GM18526 (cell line): ENCODE measurements around the gene KCNJ6.

Experiments
- POLR2A ChIP-seq: IDR thresholded peaks from 3 replicates; pipeline ENCODE4 v1.6.1; 2011; ENCODE audit not compliant: insufficient read length; ENCODE audit errors: extremely low read depth

Gene KCNJ6

DNA sequence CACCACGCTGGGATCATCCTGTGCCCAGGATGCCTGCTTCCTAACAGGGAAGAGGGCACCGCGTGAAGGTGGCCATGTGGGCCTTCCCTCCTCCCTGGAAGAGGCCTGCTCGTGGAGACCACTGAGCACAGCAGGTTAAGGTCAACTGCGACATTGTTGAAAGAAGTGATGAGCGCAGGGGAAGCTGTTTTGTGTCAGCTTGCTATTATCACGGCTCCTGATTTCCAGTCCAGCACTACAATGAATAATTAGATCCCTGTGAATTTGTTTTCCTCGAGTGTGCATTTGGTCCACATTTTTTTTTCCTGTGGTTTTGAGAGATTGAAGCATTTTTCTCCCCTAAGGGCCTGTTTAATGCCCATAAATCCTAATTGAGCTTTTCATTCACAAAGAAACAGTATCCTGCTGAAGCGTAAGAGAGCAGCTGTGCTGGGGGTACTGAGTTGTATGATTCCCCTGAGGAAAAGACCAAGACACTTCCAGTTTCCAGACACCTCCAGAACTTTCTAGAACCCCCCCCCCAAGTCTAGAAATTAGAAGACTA, 204.9 kb downstream of the KCNJ6 start:
- no peak for TF ChIP-seq POLR2A

DNA sequence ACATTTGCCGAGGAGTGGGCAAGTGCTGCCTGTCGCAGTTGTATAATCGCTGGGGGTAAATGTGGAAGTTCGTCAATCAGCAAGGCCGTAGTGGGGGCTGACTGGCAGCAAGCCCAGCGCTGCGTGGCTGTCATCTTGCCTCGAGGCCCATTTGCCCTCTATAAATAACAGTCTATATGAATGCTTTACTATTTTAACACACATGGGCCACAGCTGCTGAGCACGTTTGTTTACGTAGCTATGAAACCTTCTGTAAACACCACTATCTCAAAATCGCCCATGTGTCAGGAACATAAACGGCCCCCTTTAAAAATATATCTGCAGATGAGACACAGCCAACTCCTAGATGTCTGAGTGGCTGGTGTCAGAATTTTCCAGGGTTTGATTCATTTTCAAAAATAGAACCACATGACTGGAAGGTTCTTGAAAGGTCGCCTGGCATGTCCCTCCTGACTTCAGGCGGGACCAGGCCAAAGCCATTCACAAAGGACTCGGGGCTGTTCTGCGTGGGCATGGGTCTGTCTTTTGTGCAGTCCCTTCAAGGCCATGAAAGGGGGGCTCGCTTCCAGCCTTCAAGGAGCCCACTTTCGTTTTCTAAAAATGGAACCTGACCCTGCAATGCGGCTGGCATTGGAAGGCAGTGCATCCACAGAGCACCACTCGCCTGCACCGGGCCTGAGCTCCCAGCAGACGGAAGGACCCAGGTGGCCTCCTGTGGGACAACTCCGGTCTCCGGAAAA, 205.5 kb downstream of the KCNJ6 start:
- no peak for TF ChIP-seq POLR2A

DNA sequence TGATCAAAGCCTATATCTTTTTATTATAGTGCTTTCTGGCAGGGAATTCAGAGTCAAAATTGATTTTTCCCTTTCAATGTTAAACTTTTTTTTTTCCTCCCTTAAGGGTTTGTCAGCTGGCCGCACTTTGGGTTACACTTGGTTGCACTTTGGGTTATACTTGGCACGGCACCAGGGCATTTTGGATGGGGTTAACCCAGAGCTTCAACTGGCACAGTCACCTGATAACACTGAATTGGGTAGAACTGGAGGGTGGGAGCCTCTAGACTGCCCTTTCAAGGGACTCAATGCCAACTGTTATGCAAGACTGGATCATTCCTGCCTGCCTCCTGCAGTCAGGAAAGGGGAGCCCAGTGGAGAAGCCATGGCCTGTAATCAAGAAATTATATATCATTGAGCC, 211.5 kb downstream of the KCNJ6 start:
- TF ChIP-seq POLR2A, result no peak

DNA sequence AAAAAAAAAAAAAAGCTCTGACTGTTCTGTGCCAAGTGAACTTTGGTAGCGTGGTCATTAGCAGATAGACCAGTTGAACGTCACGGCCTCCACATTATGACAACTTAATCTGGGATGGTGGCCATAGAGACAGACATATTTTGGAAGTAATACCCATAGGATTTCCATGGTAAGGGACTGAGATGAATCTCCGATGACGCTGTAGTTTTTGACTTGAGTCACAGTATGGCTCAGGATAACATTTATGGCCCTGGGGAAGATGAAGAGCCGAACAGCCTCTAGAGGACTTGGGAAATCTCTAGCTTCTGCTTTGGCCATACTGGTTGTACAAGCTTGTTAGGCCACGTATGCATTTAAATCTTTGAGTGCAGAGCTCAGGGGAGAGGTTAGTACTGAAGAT, 214.0 kb downstream of the KCNJ6 start:
- no peak for TF ChIP-seq POLR2A

DNA sequence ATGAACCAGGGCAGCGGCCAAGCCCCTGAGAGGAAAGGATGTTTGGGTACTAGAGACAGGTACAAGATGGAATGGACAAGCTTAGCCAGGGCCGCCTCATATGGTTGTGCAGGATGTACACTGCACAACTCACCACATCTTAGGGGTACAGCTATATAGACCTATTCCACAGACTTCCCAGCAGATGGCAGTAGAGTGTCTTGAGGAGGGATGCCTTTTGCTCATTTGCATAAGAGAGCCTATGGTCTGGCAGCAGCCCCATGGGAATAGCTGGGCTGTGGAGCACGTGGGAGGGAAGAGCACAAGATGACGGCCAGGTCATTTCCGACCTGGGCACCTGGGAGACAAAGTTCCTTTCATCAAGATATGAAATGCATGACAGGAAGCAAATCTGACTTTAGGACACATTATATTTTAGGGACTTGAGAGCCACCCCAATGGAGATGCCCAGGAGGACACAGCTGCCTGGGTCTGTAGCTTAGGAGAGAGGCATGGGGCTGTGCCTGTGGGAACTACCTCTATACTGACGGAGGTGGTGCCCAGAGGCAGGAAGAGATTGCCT, 215.5 kb downstream of the KCNJ6 start:
- TF ChIP-seq POLR2A, result no peak

DNA sequence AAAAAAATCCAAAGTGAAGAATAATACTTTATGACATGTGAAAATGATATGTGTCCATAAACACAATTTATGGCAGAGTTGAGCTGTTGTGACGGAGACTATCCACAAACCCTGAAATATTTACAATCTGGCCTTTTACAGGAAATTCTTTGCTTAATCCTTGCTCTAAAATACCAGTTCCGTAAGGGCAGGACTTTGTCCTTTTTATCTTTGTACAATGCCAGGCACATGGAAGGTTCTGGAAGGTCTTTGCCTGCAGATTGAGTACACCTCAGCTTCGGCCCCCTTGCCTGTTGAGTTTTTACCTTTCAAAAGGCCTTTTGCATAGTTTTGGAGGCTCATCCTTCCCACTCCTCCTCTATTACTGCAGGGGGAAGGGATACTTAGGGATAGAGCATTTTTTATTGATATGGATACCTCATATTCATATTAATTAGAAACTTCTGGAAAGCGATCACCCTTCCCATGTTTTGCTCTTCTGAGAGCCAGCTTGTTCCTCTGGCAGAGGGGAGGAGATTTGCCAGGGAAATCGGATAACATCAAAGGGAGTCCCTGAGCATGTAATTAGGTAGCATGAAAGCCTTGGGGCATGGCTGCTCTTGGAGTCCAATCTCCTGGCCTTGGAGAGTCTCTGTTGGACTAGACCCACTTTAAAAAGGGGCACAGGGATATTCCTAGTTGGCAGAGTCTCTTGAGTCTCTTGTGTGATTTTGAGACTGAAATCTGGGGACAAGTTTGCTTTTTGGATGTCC, 217.1 kb downstream of the KCNJ6 start:
- TF ChIP-seq POLR2A, result no peak

DNA sequence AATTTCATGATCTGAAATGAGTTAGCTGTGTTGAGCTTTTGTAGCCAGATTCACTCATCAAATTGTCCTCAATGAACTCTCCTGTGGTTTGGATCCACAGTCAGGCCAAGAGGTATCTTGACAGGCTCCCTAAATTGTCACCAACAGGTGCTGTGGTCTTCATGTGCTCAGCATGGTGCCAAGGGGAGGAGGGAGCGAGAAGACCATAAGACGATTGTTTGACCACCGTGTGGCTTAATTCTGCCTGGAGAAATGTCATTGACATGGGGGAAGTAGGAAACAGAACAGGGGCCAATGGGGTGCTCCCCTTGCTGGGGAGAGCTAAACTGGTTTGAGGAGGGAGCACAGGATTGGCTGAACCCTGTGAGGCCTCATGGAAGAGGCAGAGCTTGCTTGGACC, 219.3 kb downstream of the KCNJ6 start:
- TF ChIP-seq POLR2A, result no peak

DNA sequence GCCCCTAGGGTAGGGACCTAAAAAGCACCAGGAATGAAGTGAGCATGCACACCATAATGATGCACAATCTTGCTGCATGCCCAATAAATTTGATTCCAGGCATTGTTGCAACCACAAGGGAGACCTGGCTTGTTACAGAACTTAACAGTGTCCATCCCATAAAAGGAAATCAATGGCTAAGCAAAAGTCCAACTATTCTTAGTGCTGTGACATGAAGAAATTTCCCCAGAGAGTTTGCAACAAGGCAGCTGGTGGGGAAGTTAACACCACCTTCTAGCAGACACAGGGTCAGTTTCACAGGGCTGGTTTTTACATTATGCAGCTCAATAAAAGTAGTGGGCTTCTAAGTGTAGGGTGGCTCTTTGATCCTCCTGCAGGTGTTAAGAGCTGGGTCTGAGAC, 221.1 kb downstream of the KCNJ6 start:
- no peak for TF ChIP-seq POLR2A

DNA sequence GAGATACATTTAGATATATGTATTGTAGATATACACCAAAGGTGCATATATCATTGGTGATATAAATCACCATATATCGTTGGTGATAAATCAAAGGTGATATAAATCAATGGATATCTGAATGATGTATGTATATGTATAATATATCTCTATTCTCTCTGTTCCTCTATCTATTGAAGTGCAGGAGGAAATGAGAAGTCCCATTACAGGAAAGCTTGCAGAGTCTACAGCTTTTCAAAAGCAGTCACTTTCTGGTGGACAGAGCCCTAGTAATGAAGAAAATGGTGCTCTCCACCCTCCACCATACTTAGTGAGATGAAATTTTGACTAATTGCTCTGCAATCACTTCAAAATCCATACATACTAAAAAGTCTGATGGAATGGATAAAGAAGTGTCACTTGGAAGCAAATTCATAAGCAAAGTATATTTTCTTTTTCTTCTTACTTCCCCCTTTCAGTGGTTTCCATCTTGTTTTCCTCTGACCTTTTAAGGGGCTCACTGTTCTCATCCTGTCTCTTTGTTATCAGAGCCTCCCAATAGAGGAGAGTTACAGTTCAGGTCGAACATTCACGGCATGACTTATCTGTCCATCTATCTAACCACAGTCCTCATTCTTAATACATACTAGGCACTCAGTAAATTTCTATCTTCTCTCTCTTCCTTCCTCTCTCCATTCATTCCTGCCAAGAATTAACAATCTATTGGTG, 227.2 kb downstream of the KCNJ6 start:
- TF ChIP-seq POLR2A, result no peak

DNA sequence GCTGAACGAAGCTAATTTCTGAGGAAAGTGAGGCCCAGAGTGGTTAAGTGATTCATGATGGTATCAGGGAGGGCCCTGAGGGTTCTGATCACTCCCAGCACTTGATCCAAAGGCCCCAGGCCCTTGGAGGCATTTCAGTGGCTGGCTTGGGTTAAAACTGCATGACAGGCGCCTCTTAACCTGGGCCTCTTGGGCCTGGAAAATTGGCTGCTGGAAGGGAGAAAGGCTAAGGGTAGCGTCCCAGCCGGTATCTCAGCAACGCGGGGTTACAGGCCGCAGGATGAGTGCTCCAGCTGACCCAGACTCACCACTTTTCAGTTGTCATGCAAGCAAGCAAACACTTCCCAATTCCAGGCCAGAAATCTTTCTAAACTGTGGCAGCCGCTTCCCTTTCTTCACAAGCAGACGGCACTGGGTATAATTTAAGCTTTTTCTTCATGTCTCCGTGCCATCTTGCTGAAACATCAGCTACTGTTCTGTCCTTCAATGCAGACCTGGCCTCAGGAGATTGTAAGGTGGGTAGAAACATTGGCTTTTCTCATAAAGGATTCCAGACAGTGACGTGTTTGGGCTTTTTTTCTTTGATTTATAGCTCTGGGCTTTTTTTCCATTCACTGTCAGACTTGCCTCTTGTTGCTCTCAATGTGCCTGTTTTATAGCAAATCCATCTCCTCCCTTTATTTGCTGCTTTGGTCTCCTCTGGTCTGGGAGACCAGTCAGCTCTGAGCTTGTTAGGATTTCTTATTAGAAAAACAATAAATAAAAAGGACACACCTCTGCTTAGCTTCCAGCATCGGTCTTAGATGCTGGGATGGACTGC, 229.1 kb downstream of the KCNJ6 start:
- no peak for TF ChIP-seq POLR2A

DNA sequence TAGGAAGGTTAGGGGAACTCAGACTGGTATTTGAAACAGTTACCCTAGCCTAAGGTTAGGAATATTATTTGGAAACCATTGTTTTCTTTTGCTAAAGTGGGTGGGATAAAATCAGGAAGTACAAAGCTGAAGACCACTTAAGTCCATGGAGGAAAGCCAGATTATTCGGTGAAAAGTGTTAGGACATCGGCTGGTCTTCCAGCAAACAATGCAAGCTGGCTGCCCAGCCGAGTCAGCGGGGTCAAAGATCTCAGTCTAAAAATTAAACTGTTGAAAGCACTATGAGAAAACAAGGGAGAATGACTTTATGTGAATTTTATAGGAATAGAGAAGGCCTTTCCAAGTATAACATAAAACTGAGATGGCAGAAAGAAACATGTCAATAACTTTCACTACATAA, 231.7 kb downstream of the KCNJ6 start:
- no peak for TF ChIP-seq POLR2A

DNA sequence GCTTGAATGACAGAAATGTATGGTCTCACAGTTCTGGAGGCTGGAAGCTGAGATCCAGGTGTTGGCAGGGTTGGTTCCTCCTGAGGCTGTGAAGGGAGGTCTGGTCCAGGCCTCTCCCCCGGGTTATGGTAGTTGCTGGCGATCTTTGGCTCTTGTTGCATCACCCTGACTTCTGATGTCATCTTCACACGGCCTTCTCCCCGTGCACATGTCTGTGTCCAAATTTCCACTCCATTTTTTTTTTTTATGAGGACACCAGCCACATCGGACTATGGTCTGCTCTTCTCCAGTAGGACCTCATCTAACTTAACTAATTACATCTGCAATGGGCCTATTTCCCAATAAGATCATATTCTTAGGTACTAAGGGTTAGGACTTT, 232.2 kb downstream of the KCNJ6 start:
- TF ChIP-seq POLR2A, result no peak

DNA sequence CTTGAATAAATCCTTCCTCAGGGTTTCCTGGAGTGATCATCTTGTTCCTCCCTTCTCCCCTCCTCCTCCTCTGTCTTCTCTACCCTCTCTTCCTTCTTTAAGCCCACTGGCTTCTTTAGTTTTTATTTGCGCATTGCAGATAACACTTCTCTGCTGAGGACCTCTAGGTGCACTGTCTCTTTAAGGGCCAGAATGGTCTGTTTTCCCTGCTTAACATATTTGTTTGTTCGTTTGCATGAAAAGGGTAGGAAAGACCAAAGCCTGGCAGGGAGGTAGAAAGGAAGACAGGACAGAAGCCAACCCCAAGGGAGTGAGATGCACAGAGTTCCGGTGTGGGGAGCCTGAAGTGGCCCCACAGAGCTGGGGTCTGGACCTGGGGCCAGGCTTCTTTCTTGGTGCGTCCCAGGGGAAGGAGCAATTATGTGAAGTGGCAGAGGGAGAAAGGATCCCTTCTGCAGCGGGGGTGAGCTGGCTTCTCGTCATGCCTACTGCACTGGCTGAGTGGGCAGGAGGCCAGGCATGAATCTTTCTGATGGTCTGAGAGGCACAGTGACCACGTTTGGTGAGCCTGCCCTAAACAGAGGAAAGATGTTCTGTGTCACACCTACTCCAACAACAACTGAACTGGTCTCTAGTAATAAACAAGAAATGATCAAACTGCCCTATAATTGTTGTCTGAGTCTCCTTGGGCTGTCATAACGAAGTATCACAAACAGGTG, 232.7 kb downstream of the KCNJ6 start:
- no peak for TF ChIP-seq POLR2A

DNA sequence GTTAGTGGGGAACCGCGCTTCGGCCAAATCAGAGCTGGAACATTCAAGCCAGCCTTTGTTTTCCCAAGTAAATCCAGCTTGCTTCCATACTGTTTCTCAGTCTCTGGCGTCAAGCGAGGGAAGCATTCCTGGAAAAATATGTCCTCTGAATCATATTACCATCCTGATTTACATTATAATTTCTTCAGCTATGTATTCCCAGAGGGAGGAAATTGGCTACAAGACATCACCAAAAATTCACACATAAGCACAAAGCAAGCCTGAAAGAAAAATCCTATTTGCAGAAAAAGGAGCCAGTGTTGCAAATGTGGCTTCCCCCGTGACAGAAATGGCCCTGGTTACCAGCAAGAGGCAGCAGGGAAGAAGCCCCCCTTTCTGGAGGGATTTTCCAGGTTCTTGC, 233.3 kb downstream of the KCNJ6 start:
- TF ChIP-seq POLR2A, result no peak
